Measurements from ENCODE around the gene LTO1. TPM values are rescaled to one million over a fixed set of nuclear protein-coding genes. Genes with fewer than 3 reads are reported as not detected.

LTO1 gene
- total and polyA plus RNA-seq, 2 of the 13 experiments (the other 11 are each of a cell fraction or from before 2014, with no cell fraction given), result 11.8 to 15.0 TPM

- TF ChIP-seq, protein P1, sequence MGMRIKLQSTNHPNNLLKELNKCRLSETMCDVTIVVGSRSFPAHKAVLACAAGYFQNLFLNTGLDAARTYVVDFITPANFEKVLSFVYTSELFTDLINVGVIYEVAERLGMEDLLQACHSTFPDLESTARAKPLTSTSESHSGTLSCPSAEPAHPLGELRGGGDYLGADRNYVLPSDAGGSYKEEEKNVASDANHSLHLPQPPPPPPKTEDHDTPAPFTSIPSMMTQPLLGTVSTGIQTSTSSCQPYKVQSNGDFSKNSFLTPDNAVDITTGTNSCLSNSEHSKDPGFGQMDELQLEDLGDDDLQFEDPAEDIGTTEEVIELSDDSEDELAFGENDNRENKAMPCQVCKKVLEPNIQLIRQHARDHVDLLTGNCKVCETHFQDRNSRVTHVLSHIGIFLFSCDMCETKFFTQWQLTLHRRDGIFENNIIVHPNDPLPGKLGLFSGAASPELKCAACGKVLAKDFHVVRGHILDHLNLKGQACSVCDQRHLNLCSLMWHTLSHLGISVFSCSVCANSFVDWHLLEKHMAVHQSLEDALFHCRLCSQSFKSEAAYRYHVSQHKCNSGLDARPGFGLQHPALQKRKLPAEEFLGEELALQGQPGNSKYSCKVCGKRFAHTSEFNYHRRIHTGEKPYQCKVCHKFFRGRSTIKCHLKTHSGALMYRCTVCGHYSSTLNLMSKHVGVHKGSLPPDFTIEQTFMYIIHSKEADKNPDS (CRISPR knock-in tag; IDR thresholded peaks at IDR 0.05), result no peak
- TF ChIP-seq KDM3A (CRISPR knock-in tag; IDR thresholded peaks at IDR 0.05; ENCODE audit: low read depth) (no peak), HNF4A (CRISPR knock-in tag; IDR thresholded peaks at IDR 0.05) (peak; percentile 24; the same call in 1 of the 2 replicates), RFX3 (CRISPR knock-in tag; IDR thresholded peaks at IDR 0.05) (no peak), NCOA2 (CRISPR knock-in tag; IDR thresholded peaks at IDR 0.05) (no peak), ADNP (CRISPR knock-in tag; IDR thresholded peaks at IDR 0.05) (no peak), ZMYM4 (CRISPR knock-in tag; IDR thresholded peaks at IDR 0.05) (peak; percentile 46; the same call in 1 of the 2 replicates), CSRNP2 (CRISPR knock-in tag; conservative IDR thresholded peaks at IDR 0.05; ENCODE audit: low read depth) (no peak), PCBP1 (IDR thresholded peaks at IDR 0.05; ENCODE audit: borderline replicate concordance, low read depth, low read length) (no peak), SNRNP70 (IDR thresholded peaks at IDR 0.05; ENCODE audit: low read depth, low read length) (no peak), DR1 (CRISPR knock-in tag; IDR thresholded peaks at IDR 0.05) (no peak), ZNF660 (CRISPR knock-in tag; IDR thresholded peaks at IDR 0.05; ENCODE audit: borderline replicate concordance, low read depth) (no peak), NR2F1 (CRISPR knock-in tag; IDR thresholded peaks at IDR 0.05) (no peak), TRIM24 (CRISPR knock-in tag; IDR thresholded peaks at IDR 0.05) (no peak), SMAD3 (CRISPR knock-in tag; IDR thresholded peaks at IDR 0.05) (no peak), ZNF224 (CRISPR knock-in tag; IDR thresholded peaks at IDR 0.05) (no peak), DPF2 (CRISPR knock-in tag; IDR thresholded peaks at IDR 0.05; ENCODE audit: borderline replicate concordance, low read depth) (no peak), RXRB (CRISPR knock-in tag; IDR thresholded peaks at IDR 0.05; ENCODE audit: borderline replicate concordance) (peak; percentile 25; the same call in 1 of the 2 replicates), ZNF180 (CRISPR knock-in tag; IDR thresholded peaks at IDR 0.05; ENCODE audit: borderline replicate concordance, low read depth) (no peak), CEBPG (CRISPR knock-in tag; IDR thresholded peaks at IDR 0.05) (no peak), MXI1 (IDR thresholded peaks at IDR 0.05; ENCODE audit: borderline replicate concordance, low read depth, low read length) (no peak), ZNF331 (CRISPR knock-in tag; IDR thresholded peaks at IDR 0.05) (no peak), BCL6 (CRISPR knock-in tag; IDR thresholded peaks at IDR 0.05) (peak; percentile 44; the same call in 1 of the 2 replicates), ZNF367 (CRISPR knock-in tag; IDR thresholded peaks at IDR 0.05; ENCODE audit: borderline replicate concordance) (no peak)
- TF ChIP-seq, protein P2, sequence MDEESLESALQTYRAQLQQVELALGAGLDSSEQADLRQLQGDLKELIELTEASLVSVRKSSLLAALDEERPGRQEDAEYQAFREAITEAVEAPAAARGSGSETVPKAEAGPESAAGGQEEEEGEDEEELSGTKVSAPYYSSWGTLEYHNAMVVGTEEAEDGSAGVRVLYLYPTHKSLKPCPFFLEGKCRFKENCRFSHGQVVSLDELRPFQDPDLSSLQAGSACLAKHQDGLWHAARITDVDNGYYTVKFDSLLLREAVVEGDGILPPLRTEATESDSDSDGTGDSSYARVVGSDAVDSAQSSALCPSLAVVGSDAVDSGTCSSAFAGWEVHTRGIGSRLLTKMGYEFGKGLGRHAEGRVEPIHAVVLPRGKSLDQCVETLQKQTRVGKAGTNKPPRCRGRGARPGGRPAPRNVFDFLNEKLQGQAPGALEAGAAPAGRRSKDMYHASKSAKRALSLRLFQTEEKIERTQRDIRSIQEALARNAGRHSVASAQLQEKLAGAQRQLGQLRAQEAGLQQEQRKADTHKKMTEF (CRISPR knock-in tag; IDR thresholded peaks at IDR 0.05), result peak; percentile 41; the same call in 1 of the 2 replicates
- TF ChIP-seq, protein P3, sequence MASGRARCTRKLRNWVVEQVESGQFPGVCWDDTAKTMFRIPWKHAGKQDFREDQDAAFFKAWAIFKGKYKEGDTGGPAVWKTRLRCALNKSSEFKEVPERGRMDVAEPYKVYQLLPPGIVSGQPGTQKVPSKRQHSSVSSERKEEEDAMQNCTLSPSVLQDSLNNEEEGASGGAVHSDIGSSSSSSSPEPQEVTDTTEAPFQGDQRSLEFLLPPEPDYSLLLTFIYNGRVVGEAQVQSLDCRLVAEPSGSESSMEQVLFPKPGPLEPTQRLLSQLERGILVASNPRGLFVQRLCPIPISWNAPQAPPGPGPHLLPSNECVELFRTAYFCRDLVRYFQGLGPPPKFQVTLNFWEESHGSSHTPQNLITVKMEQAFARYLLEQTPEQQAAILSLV (CRISPR knock-in tag; IDR thresholded peaks at IDR 0.05; ENCODE audit: borderline replicate concordance), result no peak
Measured at GRCh38 chr11:69638941-69639681, 36.0 kb downstream of the LTO1 start (continued).

Data from HepG2 (cell line).